Measurements from ENCODE around the gene HIVEP2. TPM values are rescaled to one million over a fixed set of nuclear protein-coding genes. Genes with fewer than 3 reads are reported as not detected.

The HIVEP2 gene
- total and polyA plus RNA-seq, 12 donors, result 5.4 to 27.6 (median 16.4) TPM

DNA sequence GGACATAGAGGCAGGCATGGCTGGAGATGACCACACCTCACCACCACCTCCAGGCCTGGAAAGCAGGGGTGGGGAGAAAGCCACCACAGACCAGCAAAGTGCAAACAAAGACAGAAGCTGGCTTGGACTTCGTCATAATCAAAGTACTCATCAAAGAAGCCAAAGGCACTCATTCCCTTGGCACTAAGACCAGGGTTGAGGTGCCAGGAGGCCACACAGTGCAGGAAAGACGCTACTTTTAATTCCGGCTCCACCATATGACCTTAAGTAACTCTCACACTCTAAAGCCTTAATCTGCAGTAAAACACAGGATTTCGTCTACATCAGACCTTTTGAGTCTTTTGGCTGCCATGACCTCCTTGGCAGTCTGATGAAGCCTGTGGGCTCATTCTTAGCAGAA is 123.1 kb downstream of the HIVEP2 start:
- Histone ChIP-seq H3K4me3 (no peak overlapping the region), H3K4me1 (replicated peaks in 1 of 2) (peaks cover 18 to 42% of the 10 kb centered on the region in 2 donors), H3K9me3 (replicated peaks in 1 of 3) (no peaks in the 10 kb centered on the region), H3K27me3 (no peaks in the 10 kb centered on the region), H3K27ac (peak overlapping the region in 1 of 5 donors; percentile 8), H3K36me3 (replicated peaks in 1 of 2) (no peaks in the 10 kb centered on the region)
- TF ChIP-seq, protein P1, sequence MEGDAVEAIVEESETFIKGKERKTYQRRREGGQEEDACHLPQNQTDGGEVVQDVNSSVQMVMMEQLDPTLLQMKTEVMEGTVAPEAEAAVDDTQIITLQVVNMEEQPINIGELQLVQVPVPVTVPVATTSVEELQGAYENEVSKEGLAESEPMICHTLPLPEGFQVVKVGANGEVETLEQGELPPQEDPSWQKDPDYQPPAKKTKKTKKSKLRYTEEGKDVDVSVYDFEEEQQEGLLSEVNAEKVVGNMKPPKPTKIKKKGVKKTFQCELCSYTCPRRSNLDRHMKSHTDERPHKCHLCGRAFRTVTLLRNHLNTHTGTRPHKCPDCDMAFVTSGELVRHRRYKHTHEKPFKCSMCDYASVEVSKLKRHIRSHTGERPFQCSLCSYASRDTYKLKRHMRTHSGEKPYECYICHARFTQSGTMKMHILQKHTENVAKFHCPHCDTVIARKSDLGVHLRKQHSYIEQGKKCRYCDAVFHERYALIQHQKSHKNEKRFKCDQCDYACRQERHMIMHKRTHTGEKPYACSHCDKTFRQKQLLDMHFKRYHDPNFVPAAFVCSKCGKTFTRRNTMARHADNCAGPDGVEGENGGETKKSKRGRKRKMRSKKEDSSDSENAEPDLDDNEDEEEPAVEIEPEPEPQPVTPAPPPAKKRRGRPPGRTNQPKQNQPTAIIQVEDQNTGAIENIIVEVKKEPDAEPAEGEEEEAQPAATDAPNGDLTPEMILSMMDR (IDR thresholded peaks at IDR 0.05), result no peak
- no peak for TF ChIP-seq POLR2A (IDR thresholded peaks at IDR 0.05)
- intact Hi-C loops (cut with DNase I), result no loop called here
- WGBS, 4 donors, result 26 to 43% (median 30%) methylated on average over 4 of the region's 4 CpGs
- DNase-seq, result peak in 6 of 7 donors; percentile 39 to 67 (median 46)

DNA sequence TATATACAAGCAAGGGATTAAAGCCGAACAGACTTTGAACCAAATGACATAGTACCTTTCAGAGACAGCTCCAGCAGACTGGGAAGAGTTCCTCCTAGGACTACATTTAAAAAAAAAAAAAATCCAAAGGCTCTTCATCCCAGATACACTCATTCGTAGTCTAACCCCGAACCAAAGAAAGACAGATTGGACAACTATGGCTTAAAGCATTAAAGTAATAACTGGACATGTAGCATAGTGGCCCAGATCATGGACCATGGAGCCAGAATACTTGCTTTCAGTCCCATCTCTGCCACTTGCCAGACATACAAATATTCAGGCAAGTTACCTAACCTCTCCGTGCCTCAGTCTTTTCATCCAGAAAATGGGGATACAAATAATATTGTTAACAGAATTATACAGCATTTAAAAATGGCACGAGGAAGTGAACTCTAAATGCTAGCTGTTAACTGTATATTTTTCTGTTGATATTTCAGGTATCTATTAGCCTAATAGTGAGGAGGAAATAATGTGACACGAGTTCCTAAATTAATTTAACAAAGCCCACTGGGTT is 123.7 kb downstream of the HIVEP2 start:
- intact Hi-C loops (cut with DNase I), result no loop called here
- Histone ChIP-seq H3K27ac (peak overlapping the region in 2 of 5 donors; percentile 8 to 79), H3K27me3 (no peaks in the 10 kb centered on the region), H3K9me3 (replicated peaks in 1 of 3) (no peaks in the 10 kb centered on the region), H3K4me1 (replicated peaks in 1 of 2) (peaks cover 18 to 42% of the 10 kb centered on the region in 2 donors), H3K4me3 (no peak overlapping the region), H3K36me3 (replicated peaks in 1 of 2) (no peaks in the 10 kb centered on the region)
- no peak for DNase-seq
- TF ChIP-seq POLR2A (IDR thresholded peaks at IDR 0.05), result no peak
- TF ChIP-seq, protein P1 (IDR thresholded peaks at IDR 0.05), result no peak
- 65 to 73% (median 70%) methylated on average over 6 of the region's 6 CpGs for WGBS, 4 donors

DNA sequence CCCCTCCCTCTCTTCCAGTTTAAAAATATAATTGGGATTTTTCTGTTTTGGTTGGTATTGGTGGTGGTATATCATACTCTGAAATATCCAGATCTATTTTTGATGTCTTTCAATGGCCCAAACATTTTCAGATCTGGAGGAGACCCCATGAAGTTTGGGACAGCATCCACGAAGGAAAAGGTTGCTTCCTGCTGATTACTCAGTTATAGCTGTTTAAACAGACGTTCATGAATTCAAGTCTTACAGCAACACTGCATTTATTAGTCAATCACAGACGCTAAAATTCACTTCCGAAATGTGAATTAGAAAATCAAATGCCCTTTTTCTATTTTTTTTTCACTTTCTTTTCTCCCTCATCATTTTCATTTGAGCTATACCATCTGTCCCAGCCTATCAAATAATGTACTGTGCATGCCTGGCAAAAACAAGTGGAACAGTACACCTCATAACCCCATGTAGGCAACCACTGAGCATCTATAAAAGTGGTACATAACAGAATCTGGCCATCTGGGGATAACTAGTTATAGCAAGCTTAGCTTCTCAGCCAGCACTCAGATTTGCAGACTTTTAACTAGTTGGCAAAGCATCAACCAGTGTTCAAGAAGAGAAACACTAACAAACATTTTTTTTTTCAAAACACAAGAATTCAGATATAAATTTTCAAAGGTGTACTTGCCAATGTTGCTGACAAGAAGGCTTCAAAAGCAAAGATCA is 124.5 kb downstream of the HIVEP2 start:
- 19 to 27% (median 25%) methylated on average over 4 of the region's 4 CpGs for WGBS, 4 donors
- intact Hi-C loops (cut with DNase I), result no loop called here
- Histone ChIP-seq H3K27me3 (no peaks in the 10 kb centered on the region), H3K36me3 (replicated peaks in 1 of 2) (no peaks in the 10 kb centered on the region), H3K9me3 (replicated peaks in 1 of 3) (no peaks in the 10 kb centered on the region), H3K4me1 (replicated peaks in 1 of 2) (peaks cover 18 to 42% of the 10 kb centered on the region in 2 donors), H3K27ac (peak overlapping the region in 3 of 5 donors; percentile 46 to 86 (median 79)), H3K4me3 (peak overlapping the region in 1 of 4 donors; percentile 60)
- no peak for DNase-seq
- TF ChIP-seq, protein P1 (IDR thresholded peaks at IDR 0.05), result no peak
- no peak for TF ChIP-seq POLR2A (IDR thresholded peaks at IDR 0.05)

DNA sequence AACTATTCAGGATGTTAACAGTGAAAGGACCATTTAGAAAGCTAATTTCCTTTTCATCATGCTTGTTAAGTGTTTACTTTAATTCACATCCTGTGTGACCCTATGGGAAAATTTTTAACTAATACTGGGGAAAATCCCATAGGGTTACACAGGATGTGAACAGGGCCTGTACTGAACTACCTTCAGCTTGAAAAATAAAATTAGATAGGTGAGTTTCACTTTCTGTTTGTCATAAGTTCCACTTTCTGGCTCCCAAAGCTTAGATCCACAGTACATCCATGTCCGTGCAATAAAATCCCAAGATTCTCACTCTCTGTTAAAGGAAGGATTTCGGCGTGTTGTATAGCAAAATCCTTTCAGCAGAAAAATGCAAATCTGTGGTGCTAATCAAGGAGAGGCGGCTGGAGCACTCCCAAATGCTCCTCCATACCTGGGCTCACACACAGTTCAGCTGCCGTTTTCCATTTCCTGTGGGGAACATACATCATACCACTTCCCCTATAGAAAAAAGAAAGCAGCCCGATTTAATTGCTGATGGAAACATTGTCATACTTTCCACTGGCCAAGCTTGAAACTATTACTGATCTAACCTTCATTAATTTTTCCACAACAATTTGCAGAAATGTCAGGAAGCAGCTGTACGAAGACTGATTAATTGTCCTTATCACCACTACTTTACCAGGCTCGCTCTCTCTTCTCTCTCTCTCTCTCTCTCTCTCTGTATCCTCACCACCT is 125.2 kb downstream of the HIVEP2 start:
- WGBS, 4 donors, result 7 to 12% (median 8%) methylated on average over 8 of the region's 8 CpGs
- peaks cover 18 to 42% of the 10 kb centered on the region in 2 donors for H3K4me1 ChIP-seq (replicated peaks in 1 of 2)
- intact Hi-C loops (cut with DNase I), result no loop called here

More for the DNA sequence above, 125.2 kb downstream of the HIVEP2 start:
- no peak for DNase-seq
- Histone ChIP-seq H3K36me3 (replicated peaks in 1 of 2) (no peaks in the 10 kb centered on the region), H3K27ac (peak overlapping the region in 4 of 5 donors; percentile 25 to 86 (median 62)), H3K27me3 (no peaks in the 10 kb centered on the region), H3K4me3 (peak overlapping the region in 2 of 4 donors; percentile 3 to 60), H3K9me3 (replicated peaks in 1 of 3) (no peaks in the 10 kb centered on the region)
- TF ChIP-seq, protein P1 (IDR thresholded peaks at IDR 0.05), result peak in 1 of 6 experiments; percentile 11
- TF ChIP-seq POLR2A (IDR thresholded peaks at IDR 0.05), result no peak
